ENCODE data around the gene COLEC11.

Gene COLEC11

DNA sequence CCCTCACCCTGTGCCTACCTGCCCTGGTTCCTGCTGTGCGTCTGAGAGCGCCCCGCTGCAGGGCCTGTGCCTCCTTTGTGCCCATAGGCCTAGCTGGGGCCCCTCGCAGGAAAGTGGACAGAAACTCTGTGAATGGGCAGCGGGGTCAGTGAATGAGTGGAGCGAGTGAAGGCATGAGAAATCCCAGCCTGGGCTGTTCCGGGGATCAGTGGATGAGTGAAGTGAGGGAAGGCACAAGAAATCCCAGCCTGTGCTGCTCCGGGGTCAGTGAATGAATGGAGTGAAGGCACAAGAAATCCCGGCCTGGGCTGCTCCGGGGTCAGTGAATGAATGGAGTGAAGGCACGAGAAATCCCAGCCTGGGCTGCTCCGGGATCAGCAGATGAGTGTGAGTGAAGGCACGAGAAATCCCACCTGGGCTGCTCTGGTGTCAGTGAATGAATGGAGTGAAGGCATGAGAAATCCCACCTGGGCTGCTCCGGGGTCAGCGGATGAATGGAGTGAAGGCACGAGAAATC is 2.0 kb downstream of the COLEC11 start:
- no peak for TF ChIP-seq CTCF (IDR thresholded peaks at IDR 0.05; ENCODE audit: extremely low read depth, missing control alignments)
- no peak for DNase-seq (ENCODE audit: low spot score)

- peak; percentile 69 for DNase-seq (ENCODE audit: low spot score)
- no peak for TF ChIP-seq CTCF (IDR thresholded peaks at IDR 0.05; ENCODE audit: extremely low read depth, missing control alignments)
These were observed 2.7 kb downstream of the COLEC11 start for GRCh38 chr2:3597567-3597966.

GRCh38 chr2:3598197-3598910 is 3.4 kb downstream of the COLEC11 start:
- DNase-seq (ENCODE audit: low spot score), result no peak
- TF ChIP-seq CTCF (IDR thresholded peaks at IDR 0.05; ENCODE audit: extremely low read depth, missing control alignments), result no peak

DNA sequence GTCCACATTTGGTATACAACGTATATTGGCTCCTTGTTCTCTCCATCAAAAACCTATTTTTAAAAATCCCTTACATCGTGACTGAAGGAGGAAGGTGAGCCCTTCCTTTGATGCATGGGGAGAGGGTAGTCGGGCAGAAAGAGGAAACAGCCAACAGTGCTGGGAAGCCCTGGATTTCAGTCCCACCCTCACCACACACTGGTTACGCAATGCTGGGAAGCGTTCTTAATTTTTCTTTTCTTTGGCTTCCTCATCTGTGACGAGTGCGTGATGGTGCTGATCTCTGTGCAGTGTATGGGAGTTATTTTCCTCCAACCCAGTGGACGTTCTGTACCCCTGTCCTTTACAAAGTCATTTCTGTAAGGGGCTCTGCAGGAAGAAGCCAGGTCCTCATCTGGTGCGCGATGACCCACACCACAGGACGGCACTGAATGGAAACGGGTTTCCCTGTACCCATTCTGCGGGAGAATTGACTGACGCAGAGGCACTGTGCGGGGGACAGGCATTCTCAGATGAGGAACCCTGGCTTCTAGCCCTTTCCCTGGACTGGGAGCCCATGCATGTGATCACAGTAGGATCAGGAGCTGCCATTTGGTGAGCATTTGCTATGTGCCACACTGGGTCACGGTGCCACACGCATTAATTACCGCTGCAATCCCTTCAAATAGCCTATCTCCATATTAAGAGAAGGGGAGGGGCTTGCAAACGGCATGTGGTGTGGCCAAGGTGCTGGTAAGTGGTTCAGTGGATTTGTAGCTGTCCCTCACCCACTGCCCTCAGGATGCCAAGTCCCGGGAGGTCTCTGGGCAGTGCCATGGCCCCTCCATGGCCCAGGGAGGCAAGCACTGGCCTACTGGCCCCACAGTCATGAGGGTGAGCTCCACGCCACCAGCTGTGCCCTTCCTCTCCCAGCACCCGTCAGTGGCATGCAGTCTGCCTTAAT is 4.3 kb downstream of the COLEC11 start:
- no peak for DNase-seq (ENCODE audit: low spot score)
- TF ChIP-seq CTCF (IDR thresholded peaks at IDR 0.05; ENCODE audit: extremely low read depth, missing control alignments), result no peak

DNA sequence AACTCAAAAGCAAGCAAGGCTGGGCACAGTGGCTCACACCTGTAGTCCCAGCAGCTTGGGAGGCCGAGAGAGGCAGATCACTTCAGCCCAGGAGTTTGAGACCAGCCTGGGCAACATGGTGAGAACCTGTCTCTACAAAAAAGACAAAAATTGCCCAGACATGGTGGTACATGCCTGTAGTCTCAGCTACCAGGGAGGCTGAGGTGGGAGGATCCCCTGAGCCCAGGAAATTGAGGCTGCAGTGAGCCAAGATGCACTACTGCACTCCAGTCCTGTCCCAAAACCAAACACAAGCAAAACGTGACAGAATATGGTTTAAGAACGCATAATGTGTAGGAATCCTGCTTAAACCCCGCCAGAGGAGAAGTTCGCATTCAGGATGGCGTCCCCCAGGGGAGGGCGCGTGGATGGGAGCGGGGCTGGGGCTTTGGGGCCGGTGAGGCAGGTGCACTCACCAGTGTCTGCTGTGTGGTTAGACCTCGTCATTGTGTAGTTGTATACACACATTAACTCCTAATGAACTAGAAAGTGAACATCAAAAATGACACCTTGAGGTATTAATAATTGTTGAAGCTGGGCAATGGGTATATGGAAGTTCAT is 5.4 kb downstream of the COLEC11 start:
- no peak for TF ChIP-seq CTCF (IDR thresholded peaks at IDR 0.05; ENCODE audit: extremely low read depth, missing control alignments)
- DNase-seq (ENCODE audit: low spot score), result no peak

DNA sequence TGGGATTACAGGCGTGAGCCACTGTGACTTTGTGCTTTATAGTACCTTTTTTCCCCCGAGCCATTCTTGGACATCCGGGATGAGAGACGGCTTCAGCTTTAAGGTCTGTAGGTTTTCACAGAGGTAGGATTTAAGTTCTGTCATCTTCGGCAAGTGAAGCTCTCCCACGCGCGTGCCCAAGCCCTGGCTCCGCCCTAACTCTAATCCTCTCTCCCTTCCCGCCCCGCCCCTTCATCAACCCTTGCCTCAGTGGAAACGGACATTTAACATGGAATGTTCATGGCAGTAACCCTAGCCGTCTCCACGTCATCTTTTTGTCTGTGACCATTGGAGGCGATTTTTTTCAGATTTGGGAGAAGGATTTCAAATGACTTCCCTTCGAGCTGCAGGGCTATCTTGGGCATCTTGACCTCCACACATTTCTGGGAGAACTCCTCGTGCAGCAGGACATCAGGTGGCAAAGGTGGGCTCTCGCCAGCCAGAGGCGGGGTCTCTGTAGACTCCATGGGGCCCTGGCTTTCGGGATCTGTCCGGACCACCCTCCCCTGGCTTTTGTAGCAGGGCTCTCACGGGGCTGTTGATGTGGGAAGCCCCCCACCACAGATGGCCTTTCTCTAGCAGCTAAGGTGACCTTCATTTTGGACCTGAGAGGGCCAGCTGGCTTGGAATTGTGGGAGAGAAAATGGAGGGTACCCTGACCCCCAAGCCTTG is 6.8 kb downstream of the COLEC11 start:
- TF ChIP-seq CTCF (IDR thresholded peaks at IDR 0.05; ENCODE audit: extremely low read depth, missing control alignments), result no peak
- DNase-seq (ENCODE audit: low spot score), result no peak
